ENCODE results near the gene COL1A1.

Gene COL1A1

GRCh38 chr17:50213026-50214022 is 11.9 kb upstream of the COL1A1 start:
- DNase-seq = peak; percentile 45

- DNase-seq = no peak
Observed at GRCh38 chr17:50212121-50212843, 10.9 kb upstream of the COL1A1 start.

- no peak for DNase-seq
Observed at GRCh38 chr17:50211249-50212120, 10.1 kb upstream of the COL1A1 start.

- no peak for DNase-seq
Observed at GRCh38 chr17:50210240-50211225, 9.1 kb upstream of the COL1A1 start.

- no peak for DNase-seq
Observed at GRCh38 chr17:50209472-50210239, 8.2 kb upstream of the COL1A1 start.

GRCh38 chr17:50209133-50209471 is 7.7 kb upstream of the COL1A1 start:
- DNase-seq = no peak

- no peak for DNase-seq
Observed at GRCh38 chr17:50208611-50209061, 7.2 kb upstream of the COL1A1 start.

GRCh38 chr17:50207792-50208567 is 6.5 kb upstream of the COL1A1 start:
- DNase-seq = no peak

- no peak for DNase-seq
Observed at GRCh38 chr17:50207315-50207714, 5.9 kb upstream of the COL1A1 start.

- no peak for DNase-seq
Observed at GRCh38 chr17:50206604-50207293, 5.3 kb upstream of the COL1A1 start.

GRCh38 chr17:50205963-50206505 is 4.6 kb upstream of the COL1A1 start:
- DNase-seq = no peak

GRCh38 chr17:50205111-50205962 is 3.9 kb upstream of the COL1A1 start:
- no peak for DNase-seq

GRCh38 chr17:50204431-50204830 is 3.0 kb upstream of the COL1A1 start:
- no peak for DNase-seq

- DNase-seq = no peak
Observed at GRCh38 chr17:50203604-50204345, 2.3 kb upstream of the COL1A1 start.

- no peak for DNase-seq
Observed at GRCh38 chr17:50203086-50203485, 1.7 kb upstream of the COL1A1 start.

- peak; percentile 82 for DNase-seq
Observed at GRCh38 chr17:50200457-50201275, 765 bp downstream of the COL1A1 start.

All from CD4-positive, alpha-beta T cell treated with Interleukin-10 for 1 hour (primary cell).